HepG2 (cell line): ENCODE data around the gene INO80E.

Experiments
- RXRA ChIP-seq: sonication (generic); formaldehyde crosslinking; IDR thresholded peaks from 2 replicates; pipeline ENCODE4 v1.5.1; 2020; ENCODE audit warnings: missing genetic modification reagents
- SMC3 ChIP-seq: IDR thresholded peaks from 2 replicates; pipeline ENCODE4 v1.6.1; 2011; ENCODE audit warnings: low read length, improper control_type of control experiment
- ZNF274 ChIP-seq: sonication (generic); formaldehyde crosslinking; IDR thresholded peaks from 2 replicates; pipeline ENCODE4 v1.5.1; 2020; ENCODE audit warnings: mild to moderate bottlenecking, missing genetic modification reagents
- TF ChIP-seq, protein P1 (sequence below): IDR thresholded peaks from 2 replicates; pipeline ENCODE4 v1.6.1; 2012; ENCODE audit warnings: inconsistent platforms
- TF ChIP-seq, protein P2 (sequence below): sonication (generic); formaldehyde crosslinking; IDR thresholded peaks from 2 replicates; pipeline ENCODE4 v1.4.0; 2020; ENCODE audit warnings: missing genetic modification reagents
- TF ChIP-seq, protein P3 (sequence below): sonication (generic); formaldehyde crosslinking; IDR thresholded peaks from 2 replicates; pipeline ENCODE4 v1.5.0; 2020; ENCODE audit warnings: mild to moderate bottlenecking, missing genetic modification reagents, moderate library complexity

- TF ChIP-seq SMC3 (no peak), ZNF274 (CRISPR knock-in tag) (no peak), RXRA (CRISPR knock-in tag) (no peak)
- TF ChIP-seq, protein P1, sequence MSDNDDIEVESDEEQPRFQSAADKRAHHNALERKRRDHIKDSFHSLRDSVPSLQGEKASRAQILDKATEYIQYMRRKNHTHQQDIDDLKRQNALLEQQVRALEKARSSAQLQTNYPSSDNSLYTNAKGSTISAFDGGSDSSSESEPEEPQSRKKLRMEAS = no peak
- TF ChIP-seq, protein P2, sequence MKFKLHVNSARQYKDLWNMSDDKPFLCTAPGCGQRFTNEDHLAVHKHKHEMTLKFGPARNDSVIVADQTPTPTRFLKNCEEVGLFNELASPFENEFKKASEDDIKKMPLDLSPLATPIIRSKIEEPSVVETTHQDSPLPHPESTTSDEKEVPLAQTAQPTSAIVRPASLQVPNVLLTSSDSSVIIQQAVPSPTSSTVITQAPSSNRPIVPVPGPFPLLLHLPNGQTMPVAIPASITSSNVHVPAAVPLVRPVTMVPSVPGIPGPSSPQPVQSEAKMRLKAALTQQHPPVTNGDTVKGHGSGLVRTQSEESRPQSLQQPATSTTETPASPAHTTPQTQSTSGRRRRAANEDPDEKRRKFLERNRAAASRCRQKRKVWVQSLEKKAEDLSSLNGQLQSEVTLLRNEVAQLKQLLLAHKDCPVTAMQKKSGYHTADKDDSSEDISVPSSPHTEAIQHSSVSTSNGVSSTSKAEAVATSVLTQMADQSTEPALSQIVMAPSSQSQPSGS (CRISPR knock-in tag) = no peak
- TF ChIP-seq, protein P3, sequence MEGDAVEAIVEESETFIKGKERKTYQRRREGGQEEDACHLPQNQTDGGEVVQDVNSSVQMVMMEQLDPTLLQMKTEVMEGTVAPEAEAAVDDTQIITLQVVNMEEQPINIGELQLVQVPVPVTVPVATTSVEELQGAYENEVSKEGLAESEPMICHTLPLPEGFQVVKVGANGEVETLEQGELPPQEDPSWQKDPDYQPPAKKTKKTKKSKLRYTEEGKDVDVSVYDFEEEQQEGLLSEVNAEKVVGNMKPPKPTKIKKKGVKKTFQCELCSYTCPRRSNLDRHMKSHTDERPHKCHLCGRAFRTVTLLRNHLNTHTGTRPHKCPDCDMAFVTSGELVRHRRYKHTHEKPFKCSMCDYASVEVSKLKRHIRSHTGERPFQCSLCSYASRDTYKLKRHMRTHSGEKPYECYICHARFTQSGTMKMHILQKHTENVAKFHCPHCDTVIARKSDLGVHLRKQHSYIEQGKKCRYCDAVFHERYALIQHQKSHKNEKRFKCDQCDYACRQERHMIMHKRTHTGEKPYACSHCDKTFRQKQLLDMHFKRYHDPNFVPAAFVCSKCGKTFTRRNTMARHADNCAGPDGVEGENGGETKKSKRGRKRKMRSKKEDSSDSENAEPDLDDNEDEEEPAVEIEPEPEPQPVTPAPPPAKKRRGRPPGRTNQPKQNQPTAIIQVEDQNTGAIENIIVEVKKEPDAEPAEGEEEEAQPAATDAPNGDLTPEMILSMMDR (CRISPR knock-in tag) = no peak
Observed at GRCh38 chr16:30006095-30006473, 10.0 kb downstream of the INO80E start.
